Activated T-helper 9 cell treated with anti-CD3 and anti-CD28 coated beads, Interleukin-2, amount 50 U/mL, for 16 hours (primary cell): ENCODE data around the gene KIF21A.
"Not testable (repeated sequence)": the region's sequence is repeated elsewhere in the genome, so short reads cannot be mapped to it uniquely, and the experiment has no call there.

Source experiments
- DNase-seq: peaks from one replicate; pipeline ENCODE4 v3.0.0-alpha.2; 2020; ENCODE audit warnings: low read depth

KIF21A gene

GRCh38 chr12:39443081-39443928 lies at the start of gene KIF21A:
TSS of gene KIF21A (minus strand) at chr12:39443120. CDS start at chr12:39442970, 150 bp downstream.
- DNase-seq = peak; percentile 88

- no peak for DNase-seq
These were observed 47.8 kb upstream of the KIF21A start for GRCh38 chr12:39490500-39491282.

GRCh38 chr12:39483597-39483996 lies 40.7 kb upstream of the KIF21A start:
- DNase-seq = no peak

GRCh38 chr12:39483042-39483441 lies 40.1 kb upstream of the KIF21A start:
- no peak for DNase-seq

- no peak for DNase-seq
These were observed 34.0 kb upstream of the KIF21A start for GRCh38 chr12:39476894-39477293.

- DNase-seq = no peak
These were observed 33.2 kb upstream of the KIF21A start for GRCh38 chr12:39476121-39476520.

GRCh38 chr12:39475136-39475535 lies 32.2 kb upstream of the KIF21A start:
- DNase-seq = not testable (repeated sequence)

GRCh38 chr12:39467432-39467870 lies 24.5 kb upstream of the KIF21A start:
- no peak for DNase-seq

GRCh38 chr12:39464976-39465695 lies 22.2 kb upstream of the KIF21A start:
- no peak for DNase-seq

- DNase-seq = no peak
These were observed 18.1 kb upstream of the KIF21A start for GRCh38 chr12:39461059-39461458.

- DNase-seq = no peak
These were observed 16.1 kb upstream of the KIF21A start for GRCh38 chr12:39459027-39459434.

- no peak for DNase-seq
These were observed 9.1 kb upstream of the KIF21A start for GRCh38 chr12:39451977-39452376.

- DNase-seq = no peak
These were observed 5.1 kb upstream of the KIF21A start for GRCh38 chr12:39448038-39448437.

GRCh38 chr12:39443929-39444209 lies 949 bp upstream of the KIF21A start:
- DNase-seq = no peak

GRCh38 chr12:39442831-39443080 lies 164 bp downstream of the KIF21A start:
- DNase-seq = no peak

GRCh38 chr12:39441963-39442830 lies 723 bp downstream of the KIF21A start:
- peak; percentile 47 for DNase-seq

GRCh38 chr12:39441189-39441962 lies 1.5 kb downstream of the KIF21A start:
- no peak for DNase-seq

GRCh38 chr12:39440781-39441180 lies 2.1 kb downstream of the KIF21A start:
- DNase-seq = no peak

- no peak for DNase-seq
These were observed 2.8 kb downstream of the KIF21A start for GRCh38 chr12:39440101-39440500.

- DNase-seq = no peak
These were observed 7.4 kb downstream of the KIF21A start for GRCh38 chr12:39435531-39435930.

GRCh38 chr12:39431797-39432196 lies 11.1 kb downstream of the KIF21A start:
- DNase-seq = no peak
